CD4-positive, CD25-positive, alpha-beta regulatory T cell (primary cell): ENCODE data around the gene RPP30. TPM values are rescaled to one million over a fixed set of nuclear protein-coding genes. Genes with fewer than 3 reads are reported as not detected.

Source experiments
- ATAC-seq, 2 donors: fragments of 150-1000 bp; cut with Tn5 transposase; one replicate each; pipeline ENCODE4 v1.10.0; 2021; ENCODE audit warnings: low read depth in 2 of 2, moderate number of reproducible peaks in 2 of 2, moderate library complexity in 1 of 2
- DNase-seq, 3 donors: peaks; one replicate each; pipeline versions ENCODE4 v3.0.0 to v3.0.0-alpha.2; 2012 to 2022; ENCODE audit warnings: mixed read lengths in 1 of 3
- H3K27ac ChIP-seq: one replicate; pipeline ENCODE4 v1.7.0; 2013; ENCODE audit warnings: mild to moderate bottlenecking, low read length; ENCODE audit not compliant: insufficient read depth, poor library complexity, severe bottlenecking
- H3K27me3 ChIP-seq: one replicate; pipeline ENCODE4 v1.7.0; 2013; ENCODE audit warnings: low read length; ENCODE audit not compliant: control insufficient read depth, insufficient read depth
- H3K36me3 ChIP-seq: one replicate; pipeline ENCODE4 v1.7.0; 2013; ENCODE audit warnings: mild to moderate bottlenecking, low read length, moderate library complexity; ENCODE audit not compliant: control insufficient read depth, insufficient read depth
- H3K4me1 ChIP-seq: 2 replicates; pipeline ENCODE4 v1.7.0; 2013; ENCODE audit warnings: mild to moderate bottlenecking, low read length; ENCODE audit not compliant: insufficient read depth, control insufficient read depth, poor library complexity, severe bottlenecking
- H3K4me3 ChIP-seq: one replicate; pipeline ENCODE4 v1.7.0; 2013; ENCODE audit warnings: low read depth, mild to moderate bottlenecking, low read length, moderate library complexity
- H3K9me3 ChIP-seq, 2 experiments: 1 replicate in 1 of 2; 2 replicates in 1 of 2; pipeline ENCODE4 v1.7.0; 2013; ENCODE audit warnings: low read length in 2 of 2, mild to moderate bottlenecking in 1 of 2, moderate library complexity in 1 of 2; ENCODE audit not compliant: control insufficient read depth in 2 of 2
- H3K27ac Mint-ChIP-seq, 3 donors: one replicate each; pipeline ENCODE4 v1.8.0; 2020 to 2022; ENCODE audit warnings: mild to moderate bottlenecking in 3 of 3, mixed read lengths in 3 of 3, moderate library complexity in 2 of 3
- H3K27me3 Mint-ChIP-seq: one replicate; pipeline ENCODE4 v1.8.0; 2022; ENCODE audit warnings: mild to moderate bottlenecking, mixed read lengths
- H3K36me3 Mint-ChIP-seq: one replicate; pipeline ENCODE4 v1.8.0; 2020; ENCODE audit warnings: mixed read lengths
- H3K4me1 Mint-ChIP-seq, 4 donors: one replicate each; pipeline ENCODE4 v1.8.0; 2020 to 2022; ENCODE audit warnings: mixed read lengths in 4 of 4, mild to moderate bottlenecking in 1 of 4
- H3K4me3 Mint-ChIP-seq, 4 donors: one replicate each; pipeline ENCODE4 v1.8.0; 2020 to 2022; ENCODE audit warnings: mild to moderate bottlenecking in 4 of 4, mixed read lengths in 4 of 4, moderate library complexity in 3 of 4
- H3K9me3 Mint-ChIP-seq, 7 donors: one replicate each; pipeline ENCODE4 v1.8.0; 2020 to 2022; ENCODE audit warnings: mixed read lengths in 7 of 7, mild to moderate bottlenecking in 3 of 7, moderate library complexity in 2 of 7
- polyA plus RNA-seq, 4 donors: library from polyadenylated mRNA; unstranded; fragments of 300-500 nt; fragmentation: Illumina TruSeq; gene quantifications; one replicate each; pipeline ENCODE4 v1.2.3, GENCODE V29; 2021
- total RNA-seq: library from RNA; stranded (reverse); gene quantifications from one replicate; pipeline ENCODE4 v1.2.3, GENCODE V29; 2022

The RPP30 gene
- total and polyA plus RNA-seq, 5 donors from 2014 or later, result 27.3 to 54.7 (median 53.5) TPM

- Mint-ChIP-seq H3K4me1 (peaks cover 0 to 13% (median 3%) of the 10 kb centered on the region in 4 donors), H3K4me3 (peak overlapping the region in 2 of 4 donors; percentile 62 to 75), H3K27me3 (peaks cover 76% of the 10 kb centered on the region), H3K9me3 (peaks cover 0 to 2% (median 0%) of the 10 kb centered on the region in 7 donors), H3K27ac (no peak overlapping the region), H3K36me3 (no peaks in the 10 kb centered on the region)
- Histone ChIP-seq H3K36me3 (no peaks in the 10 kb centered on the region), H3K27me3 (peaks cover 49% of the 10 kb centered on the region), H3K27ac (no peak overlapping the region), H3K4me1 (peaks cover 20% of the 10 kb centered on the region), H3K4me3 (no peak overlapping the region), H3K9me3 (no peaks in the 10 kb centered on the region)
- ATAC-seq (no peak), DNase-seq (no peak)
Observed at GRCh38 chr10:90859321-90859751, 12.4 kb upstream of the RPP30 start.

GRCh38 chr10:90860790-90861189, 11.0 kb upstream of the RPP30 start:
- H3K36me3 ChIP-seq, result no peaks in the 10 kb centered on the region
- H3K4me3 Mint-ChIP-seq, result peak overlapping the region in 1 of 4 donors; percentile 28
- no peak overlapping the region for H3K27ac Mint-ChIP-seq
- no peak overlapping the region for H3K4me3 ChIP-seq
- H3K9me3 Mint-ChIP-seq, result peaks cover 0 to 2% (median 0%) of the 10 kb centered on the region in 7 donors
- peaks cover 0 to 13% (median 3%) of the 10 kb centered on the region in 4 donors for H3K4me1 Mint-ChIP-seq
- no peak overlapping the region for H3K27ac ChIP-seq
- H3K27me3 ChIP-seq, result peaks cover 44% of the 10 kb centered on the region
- no peaks in the 10 kb centered on the region for H3K9me3 ChIP-seq
- H3K4me1 ChIP-seq, result peaks cover 20% of the 10 kb centered on the region
- H3K27me3 Mint-ChIP-seq, result peaks cover 71% of the 10 kb centered on the region
- no peak for DNase-seq
- no peak for ATAC-seq
- H3K36me3 Mint-ChIP-seq, result no peaks in the 10 kb centered on the region

- H3K4me1 Mint-ChIP-seq, result peaks cover 0 to 6% (median 2%) of the 10 kb centered on the region in 4 donors
- Histone ChIP-seq H3K36me3 (no peaks in the 10 kb centered on the region), H3K4me1 (peaks cover 7% of the 10 kb centered on the region), H3K27ac (no peak overlapping the region), H3K27me3 (peaks cover 40% of the 10 kb centered on the region), H3K4me3 (no peak overlapping the region), H3K9me3 (no peaks in the 10 kb centered on the region)
- DNase-seq, result peak in 1 of 3 donors; percentile 18
- peaks cover 72% of the 10 kb centered on the region for H3K27me3 Mint-ChIP-seq
- no peaks in the 10 kb centered on the region for H3K36me3 Mint-ChIP-seq
- ATAC-seq, result no peak
- no peak overlapping the region for H3K27ac Mint-ChIP-seq
- peaks cover 0 to 2% (median 0%) of the 10 kb centered on the region in 7 donors for H3K9me3 Mint-ChIP-seq
- H3K4me3 Mint-ChIP-seq, result no peak overlapping the region
Observed at GRCh38 chr10:90862908-90863514, 8.8 kb upstream of the RPP30 start.

DNA sequence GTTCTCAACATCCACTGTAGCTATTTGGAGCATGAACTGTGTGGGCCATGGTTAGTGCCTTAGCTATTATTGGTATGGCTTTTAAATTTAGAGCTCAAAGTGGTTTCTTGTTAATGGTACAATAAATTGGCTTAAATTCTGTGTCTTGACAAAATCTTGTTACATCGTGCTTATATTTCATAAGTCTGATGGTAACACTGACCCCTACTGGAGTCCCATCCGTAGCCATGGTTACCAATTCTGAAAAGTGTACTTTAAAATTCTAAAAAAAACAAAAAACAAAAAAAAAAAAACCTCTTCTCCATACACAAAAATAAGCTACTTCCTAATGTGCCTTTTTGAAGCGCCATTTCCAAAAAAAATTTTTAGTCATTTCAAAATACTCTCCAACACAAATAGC, 6.4 kb upstream of the RPP30 start:
- DNase-seq, result peak in 1 of 3 donors; percentile 11

GRCh38 chr10:90866050-90866598, 5.7 kb upstream of the RPP30 start:
- H3K9me3 ChIP-seq, result peaks cover 0 to 2% of the 10 kb centered on the region in 2 experiments
- no peaks in the 10 kb centered on the region for H3K36me3 ChIP-seq
- no peak overlapping the region for H3K4me3 Mint-ChIP-seq
- H3K27me3 ChIP-seq, result peaks cover 39% of the 10 kb centered on the region
- no peaks in the 10 kb centered on the region for H3K36me3 Mint-ChIP-seq
- H3K4me3 ChIP-seq, result no peak overlapping the region
- H3K4me1 ChIP-seq, result peaks cover under 1% of the 10 kb centered on the region
- no peak for ATAC-seq
- no peak overlapping the region for H3K27ac ChIP-seq
- DNase-seq, result no peak
- H3K27me3 Mint-ChIP-seq, result peaks cover 69% of the 10 kb centered on the region
- no peak overlapping the region for H3K27ac Mint-ChIP-seq
- H3K4me1 Mint-ChIP-seq, result peaks cover 0 to 7% (median under 1%) of the 10 kb centered on the region in 4 donors
- peaks cover 0 to 6% (median 0%) of the 10 kb centered on the region in 7 donors for H3K9me3 Mint-ChIP-seq

More for the DNA sequence above, 6.4 kb upstream of the RPP30 start:
- no peak overlapping the region for H3K4me3 Mint-ChIP-seq
- Histone ChIP-seq H3K27me3 (peaks cover 42% of the 10 kb centered on the region), H3K9me3 (peaks cover 0 to 2% of the 10 kb centered on the region in 2 experiments), H3K27ac (no peak overlapping the region), H3K36me3 (no peaks in the 10 kb centered on the region), H3K4me3 (no peak overlapping the region), H3K4me1 (no peaks in the 10 kb centered on the region)
- H3K4me1 Mint-ChIP-seq, result peaks cover 0 to 1% (median under 1%) of the 10 kb centered on the region in 4 donors
- H3K27ac Mint-ChIP-seq, result no peak overlapping the region
- no peaks in the 10 kb centered on the region for H3K36me3 Mint-ChIP-seq
- H3K27me3 Mint-ChIP-seq, result peaks cover 68% of the 10 kb centered on the region
- peaks cover 0 to 4% (median 0%) of the 10 kb centered on the region in 7 donors for H3K9me3 Mint-ChIP-seq
- no peak for ATAC-seq

GRCh38 chr10:90871279-90871765, 452 bp upstream of the RPP30 start:
- Mint-ChIP-seq H3K4me1 (peaks cover 14 to 44% (median 23%) of the 10 kb centered on the region in 4 donors), H3K9me3 (peaks cover 0 to 6% (median 0%) of the 10 kb centered on the region in 7 donors)
- ATAC-seq, result peak; percentile 45 to 47

GRCh38 chr10:90872648-90873020, 860 bp downstream of the RPP30 start:
- ATAC-seq (no peak), DNase-seq (peak in 1 of 3 donors; percentile 23)
- Mint-ChIP-seq H3K4me1 (peaks cover 14 to 44% (median 25%) of the 10 kb centered on the region in 4 donors), H3K27ac (peak overlapping the region; percentile 93 to 95 (median 95)), H3K27me3 (peaks cover 31% of the 10 kb centered on the region), H3K4me3 (peak overlapping the region; percentile 96 to 97 (median 97)), H3K36me3 (peaks cover 14% of the 10 kb centered on the region), H3K9me3 (peaks cover 0 to 6% (median 0%) of the 10 kb centered on the region in 7 donors)
- no peak overlapping the region for H3K27ac ChIP-seq
- peaks cover 20% of the 10 kb centered on the region for H3K4me1 ChIP-seq
- peak overlapping the region; percentile 97 for H3K4me3 ChIP-seq
- H3K36me3 ChIP-seq, result peaks cover 21% of the 10 kb centered on the region
- H3K9me3 ChIP-seq, result peaks cover 0 to 2% of the 10 kb centered on the region in 2 experiments
- H3K27me3 ChIP-seq, result peaks cover 16% of the 10 kb centered on the region

More at GRCh38 chr10:90871279-90871765, 452 bp upstream of the RPP30 start:
- Mint-ChIP-seq H3K27me3 (peaks cover 40% of the 10 kb centered on the region), H3K36me3 (peaks cover 4% of the 10 kb centered on the region), H3K4me3 (peak overlapping the region; percentile 96 to 97 (median 97)), H3K27ac (peak overlapping the region; percentile 93 to 95 (median 95))
- Histone ChIP-seq H3K4me3 (peak overlapping the region; percentile 97), H3K27ac (peak overlapping the region; percentile 43), H3K9me3 (peaks cover 0 to 2% of the 10 kb centered on the region in 2 experiments), H3K27me3 (peaks cover 20% of the 10 kb centered on the region), H3K4me1 (peaks cover 20% of the 10 kb centered on the region), H3K36me3 (peaks cover 8% of the 10 kb centered on the region)
- DNase-seq, result peak; percentile 10 to 78 (median 53)
